Measurements from ENCODE around the gene CMTM7.

DNA sequence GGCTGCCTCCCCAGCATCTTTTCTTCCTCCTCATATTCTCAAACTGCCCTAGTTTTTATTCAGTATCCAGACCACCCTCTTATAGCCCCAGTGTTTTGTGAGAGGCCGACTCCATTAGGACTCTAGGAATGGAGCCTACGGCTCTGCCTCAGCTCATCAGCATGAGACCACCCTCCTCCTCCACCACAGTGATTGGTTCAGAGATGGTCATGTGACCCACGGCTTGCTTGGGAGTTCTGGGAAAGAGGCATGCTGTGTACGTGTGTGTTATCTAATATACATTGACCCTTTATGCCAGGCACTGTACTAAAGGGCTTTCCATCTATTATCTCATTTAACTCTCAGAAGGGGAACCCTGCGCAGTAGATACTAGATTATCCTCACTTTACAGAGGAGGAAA, 17.8 kb upstream of the CMTM7 start:
- TF ChIP-seq CTCF (tag by site-specific recombination; IDR thresholded peaks at IDR 0.05): no peak
- no peak for TF ChIP-seq ZNF202 (tag by site-specific recombination; IDR thresholded peaks at IDR 0.05; ENCODE audit: borderline replicate concordance)
- TF ChIP-seq, protein P1, sequence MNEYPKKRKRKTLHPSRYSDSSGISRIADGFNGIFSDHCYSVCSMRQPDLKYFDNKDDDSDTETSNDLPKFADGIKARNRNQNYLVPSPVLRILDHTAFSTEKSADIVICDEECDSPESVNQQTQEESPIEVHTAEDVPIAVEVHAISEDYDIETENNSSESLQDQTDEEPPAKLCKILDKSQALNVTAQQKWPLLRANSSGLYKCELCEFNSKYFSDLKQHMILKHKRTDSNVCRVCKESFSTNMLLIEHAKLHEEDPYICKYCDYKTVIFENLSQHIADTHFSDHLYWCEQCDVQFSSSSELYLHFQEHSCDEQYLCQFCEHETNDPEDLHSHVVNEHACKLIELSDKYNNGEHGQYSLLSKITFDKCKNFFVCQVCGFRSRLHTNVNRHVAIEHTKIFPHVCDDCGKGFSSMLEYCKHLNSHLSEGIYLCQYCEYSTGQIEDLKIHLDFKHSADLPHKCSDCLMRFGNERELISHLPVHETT (tag by site-specific recombination; IDR thresholded peaks at IDR 0.05): no peak
- no peak for TF ChIP-seq ZNF248 (tag by site-specific recombination; IDR thresholded peaks at IDR 0.05)
- no peak for TF ChIP-seq TCF7L2 (IDR thresholded peaks at IDR 0.05; ENCODE audit: borderline replicate concordance, low read depth, low read length)
- TF ChIP-seq ZNF184 (tag by site-specific recombination; IDR thresholded peaks at IDR 0.05): no peak

Measured in HEK293 (cell line).